OCI-LY7 (cell line): ENCODE data around the gene PTPRE.

ENCODE experiments used
- EZH2phosphoT487 ChIP-seq: fragments of 200-600 bp; sonication (generic); IDR thresholded peaks from 2 replicates; pipeline ENCODE4 v1.6.1; 2018; ENCODE audit warnings: low read depth, borderline replicate concordance, mild to moderate bottlenecking, mixed run types, antibody characterized with exemption, low read length, moderate library complexity, mixed read lengths
- TF ChIP-seq, protein P1 (sequence below): fragments of 200-600 bp; sonication (generic); conservative IDR thresholded peaks from 2 replicates; pipeline ENCODE4 v1.5.1; 2014; ENCODE audit warnings: mild to moderate bottlenecking, antibody characterized with exemption, low read length, moderate library complexity, mixed read lengths

DNA sequence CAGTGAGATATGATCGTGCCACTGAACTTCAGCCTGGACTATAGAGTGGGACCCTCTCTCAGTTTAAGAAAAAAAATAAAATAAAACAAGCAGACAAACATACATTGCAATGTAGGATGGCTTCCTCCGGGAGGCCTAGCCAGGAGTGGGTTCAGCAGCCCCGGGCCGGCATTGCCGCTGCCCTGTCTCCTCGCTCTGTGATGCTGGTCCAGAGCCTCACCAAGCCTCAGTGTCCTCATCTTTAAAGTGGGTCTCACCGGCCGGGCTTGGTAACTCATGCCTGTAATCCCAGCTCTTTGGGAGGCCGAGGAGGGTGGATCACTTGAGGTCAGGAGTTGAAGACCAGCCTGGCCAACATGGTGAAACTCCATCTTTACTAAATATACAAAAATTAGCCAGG is 71.6 kb downstream of the PTPRE start:
- TF ChIP-seq, protein P1, sequence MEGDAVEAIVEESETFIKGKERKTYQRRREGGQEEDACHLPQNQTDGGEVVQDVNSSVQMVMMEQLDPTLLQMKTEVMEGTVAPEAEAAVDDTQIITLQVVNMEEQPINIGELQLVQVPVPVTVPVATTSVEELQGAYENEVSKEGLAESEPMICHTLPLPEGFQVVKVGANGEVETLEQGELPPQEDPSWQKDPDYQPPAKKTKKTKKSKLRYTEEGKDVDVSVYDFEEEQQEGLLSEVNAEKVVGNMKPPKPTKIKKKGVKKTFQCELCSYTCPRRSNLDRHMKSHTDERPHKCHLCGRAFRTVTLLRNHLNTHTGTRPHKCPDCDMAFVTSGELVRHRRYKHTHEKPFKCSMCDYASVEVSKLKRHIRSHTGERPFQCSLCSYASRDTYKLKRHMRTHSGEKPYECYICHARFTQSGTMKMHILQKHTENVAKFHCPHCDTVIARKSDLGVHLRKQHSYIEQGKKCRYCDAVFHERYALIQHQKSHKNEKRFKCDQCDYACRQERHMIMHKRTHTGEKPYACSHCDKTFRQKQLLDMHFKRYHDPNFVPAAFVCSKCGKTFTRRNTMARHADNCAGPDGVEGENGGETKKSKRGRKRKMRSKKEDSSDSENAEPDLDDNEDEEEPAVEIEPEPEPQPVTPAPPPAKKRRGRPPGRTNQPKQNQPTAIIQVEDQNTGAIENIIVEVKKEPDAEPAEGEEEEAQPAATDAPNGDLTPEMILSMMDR: no peak
- no peak for TF ChIP-seq EZH2phosphoT487
